ENCODE results near the gene CTSZ.

The CTSZ gene

GRCh38 chr20:58995461-58996225 is 11.4 kb downstream of the CTSZ start:
- TF ChIP-seq Cebpa-rat (IDR thresholded peaks at IDR 0.05): no peak
- no peaks in the 10 kb centered on the region for H3K9me3 ChIP-seq (replicated peaks in 1 of 11)
- peaks cover 0 to 13% (median 0%) of the 10 kb centered on the region in 10 experiments; a peak in 3 of 20 replicates for H3K4me1 ChIP-seq
- no peak overlapping the region; a peak in 1 of 22 replicates for H3K27ac ChIP-seq
- H3K36me3 ChIP-seq: peaks cover 70 to 100% (median 81%) of the 10 kb centered on the region in 11 experiments
- H3K4me3 ChIP-seq: no peak overlapping the region
- peaks cover 12 to 100% (median 40%) of the 10 kb centered on the region in 11 experiments; a peak in 18 of 22 replicates for H4K20me1 ChIP-seq
- H3K9ac ChIP-seq: no peak overlapping the region
- H3K27me3 ChIP-seq: no peaks in the 10 kb centered on the region
- no peak overlapping the region for H3K4me2 ChIP-seq

DNA sequence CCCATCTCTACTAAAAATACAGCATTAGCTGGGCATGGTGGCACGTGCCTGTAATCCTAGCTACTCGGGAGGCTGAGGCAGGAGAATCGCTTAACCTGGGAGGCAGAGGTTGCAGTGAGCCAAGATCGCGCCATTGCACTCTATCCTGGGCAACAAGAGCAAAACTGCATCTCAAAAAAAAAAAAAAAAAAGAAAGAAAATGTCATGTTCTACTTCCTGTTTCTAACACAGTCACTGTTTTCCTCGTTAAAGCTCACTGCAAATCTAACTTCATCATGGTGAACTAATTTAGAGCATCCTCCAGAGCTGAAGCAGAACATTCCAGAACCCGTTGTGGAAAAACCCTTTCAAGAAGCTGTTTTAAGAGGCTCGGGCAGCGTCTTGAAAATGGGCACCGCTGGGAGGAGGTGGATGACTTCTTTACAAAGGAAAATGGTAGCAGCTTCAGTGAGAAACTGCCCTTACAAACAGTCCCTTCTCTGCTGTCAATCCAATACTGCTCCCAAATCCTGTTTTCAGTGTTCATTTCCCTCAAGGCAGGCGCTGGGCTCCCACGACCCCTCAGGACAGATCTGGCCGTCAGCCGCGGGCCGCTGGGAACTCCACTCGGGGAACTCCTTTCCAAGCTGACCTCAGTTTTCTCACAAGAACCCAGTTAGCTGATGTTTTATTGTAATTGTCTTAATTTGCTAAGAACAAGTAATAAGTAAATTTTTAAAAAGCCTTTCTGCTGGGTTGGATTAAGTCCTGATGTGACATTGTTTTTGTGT is 12.5 kb downstream of the CTSZ start:
- no peak overlapping the region for H3K4me2 ChIP-seq
- no peak for TF ChIP-seq Cebpa-rat (IDR thresholded peaks at IDR 0.05)
- no peaks in the 10 kb centered on the region for H3K27me3 ChIP-seq
- H3K9ac ChIP-seq: no peak overlapping the region
- peaks cover 0 to 13% (median 0%) of the 10 kb centered on the region in 10 experiments; a peak in 3 of 20 replicates for H3K4me1 ChIP-seq
- peaks cover 12 to 91% (median 46%) of the 10 kb centered on the region in 11 experiments; a peak in 20 of 22 replicates for H4K20me1 ChIP-seq
- peak overlapping the region in 1 of 11 experiments; percentile 1; a peak in 1 of 22 replicates for H3K27ac ChIP-seq
- no peaks in the 10 kb centered on the region for H3K9me3 ChIP-seq (replicated peaks in 1 of 11)
- no peak overlapping the region for H3K4me3 ChIP-seq
- H3K36me3 ChIP-seq: peaks cover 80 to 100% (median 91%) of the 10 kb centered on the region in 11 experiments

GRCh38 chr20:58993332-58994248 is 13.5 kb downstream of the CTSZ start:
- TF ChIP-seq Cebpa-rat (IDR thresholded peaks at IDR 0.05): no peak
- Histone ChIP-seq H3K36me3 (peaks cover 90 to 100% (median 95%) of the 10 kb centered on the region in 11 experiments), H3K27ac (no peak overlapping the region)

GRCh38 chr20:58992911-58993310 is 14.1 kb downstream of the CTSZ start:
- Histone ChIP-seq H3K4me2 (no peak overlapping the region), H3K27me3 (no peaks in the 10 kb centered on the region), H3K27ac (no peak overlapping the region), H3K4me3 (no peak overlapping the region), H3K4me1 (peaks cover 0 to 13% (median 0%) of the 10 kb centered on the region in 10 experiments; a peak in 3 of 20 replicates), H3K9ac (no peak overlapping the region), H4K20me1 (peaks cover 22 to 88% (median 63%) of the 10 kb centered on the region in 11 experiments; a peak in 21 of 22 replicates), H3K9me3 (replicated peaks in 1 of 11) (no peaks in the 10 kb centered on the region), H3K36me3 (peaks cover 97 to 100% (median 100%) of the 10 kb centered on the region in 11 experiments)
- no peak for TF ChIP-seq Cebpa-rat (IDR thresholded peaks at IDR 0.05)

More at GRCh38 chr20:58993332-58994248, 13.5 kb downstream of the CTSZ start:
- Histone ChIP-seq H3K9me3 (replicated peaks in 1 of 11) (no peaks in the 10 kb centered on the region), H3K4me1 (peaks cover 0 to 13% (median 0%) of the 10 kb centered on the region in 10 experiments; a peak in 3 of 20 replicates), H3K4me2 (no peak overlapping the region), H4K20me1 (peaks cover 19 to 88% (median 56%) of the 10 kb centered on the region in 11 experiments; a peak in 20 of 22 replicates), H3K9ac (no peak overlapping the region), H3K27me3 (no peaks in the 10 kb centered on the region), H3K4me3 (no peak overlapping the region)

- Histone ChIP-seq H3K9ac (no peak overlapping the region), H4K20me1 (peaks cover 33 to 88% (median 57%) of the 10 kb centered on the region in 11 experiments; a peak in 21 of 22 replicates), H3K27me3 (no peaks in the 10 kb centered on the region), H3K4me2 (no peak overlapping the region), H3K9me3 (replicated peaks in 1 of 11) (no peaks in the 10 kb centered on the region), H3K4me1 (peaks cover 0 to 13% (median 0%) of the 10 kb centered on the region in 10 experiments; a peak in 3 of 20 replicates), H3K4me3 (no peak overlapping the region), H3K27ac (no peak overlapping the region), H3K36me3 (peaks cover 99 to 100% (median 100%) of the 10 kb centered on the region in 11 experiments)
- TF ChIP-seq Cebpa-rat (IDR thresholded peaks at IDR 0.05): no peak
Observed at GRCh38 chr20:58991715-58992114, 15.3 kb downstream of the CTSZ start.

DNA sequence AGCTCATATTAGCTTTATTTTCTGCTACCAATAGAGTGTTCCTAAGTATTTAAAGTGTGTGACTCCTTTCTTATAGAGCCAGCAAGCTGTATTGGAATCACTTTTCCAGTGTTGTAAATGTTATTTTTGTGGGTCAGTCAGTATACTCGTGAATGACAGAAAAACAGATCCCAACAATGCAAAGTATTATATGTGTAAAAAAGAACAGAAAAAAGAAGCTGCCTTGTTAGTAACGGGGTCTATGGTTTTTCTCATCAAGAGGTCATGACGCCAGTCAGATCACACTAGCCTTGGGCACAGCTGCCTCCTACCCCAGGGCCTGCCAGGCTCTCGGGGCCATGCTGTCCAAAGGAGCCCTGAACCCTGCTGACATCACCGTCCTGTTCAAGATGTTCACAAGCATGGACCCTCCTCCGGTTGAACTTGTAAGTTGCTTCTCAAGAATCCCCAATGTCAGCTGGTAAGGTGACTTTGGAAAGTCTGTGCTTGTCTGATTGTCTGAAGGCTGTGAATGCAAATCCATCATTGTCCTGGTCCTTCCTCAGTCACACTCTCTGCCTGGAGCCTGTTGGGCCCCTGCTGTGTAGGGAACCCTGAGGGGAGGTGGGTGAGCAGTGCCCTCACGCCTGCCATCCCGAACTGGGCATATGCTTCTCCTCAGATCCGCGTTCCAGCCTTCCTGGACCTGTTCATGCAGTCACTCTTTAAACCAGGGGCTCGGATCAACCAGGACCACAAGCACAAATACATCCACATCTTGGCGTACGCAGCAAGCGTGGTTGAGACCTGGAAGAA is 16.2 kb downstream of the CTSZ start:
- H3K36me3 ChIP-seq: peaks cover 99 to 100% (median 100%) of the 10 kb centered on the region in 11 experiments
- no peak overlapping the region for H3K4me2 ChIP-seq
- peaks cover 0 to 13% (median 0%) of the 10 kb centered on the region in 10 experiments; a peak in 3 of 20 replicates for H3K4me1 ChIP-seq
- no peaks in the 10 kb centered on the region for H3K9me3 ChIP-seq (replicated peaks in 1 of 11)
- peaks cover 39 to 88% (median 66%) of the 10 kb centered on the region in 11 experiments; a peak in 21 of 22 replicates for H4K20me1 ChIP-seq
- no peak overlapping the region for H3K27ac ChIP-seq
- no peak overlapping the region for H3K9ac ChIP-seq
- H3K4me3 ChIP-seq: no peak overlapping the region
- H3K27me3 ChIP-seq: no peaks in the 10 kb centered on the region
- no peak for TF ChIP-seq Cebpa-rat (IDR thresholded peaks at IDR 0.05)

DNA sequence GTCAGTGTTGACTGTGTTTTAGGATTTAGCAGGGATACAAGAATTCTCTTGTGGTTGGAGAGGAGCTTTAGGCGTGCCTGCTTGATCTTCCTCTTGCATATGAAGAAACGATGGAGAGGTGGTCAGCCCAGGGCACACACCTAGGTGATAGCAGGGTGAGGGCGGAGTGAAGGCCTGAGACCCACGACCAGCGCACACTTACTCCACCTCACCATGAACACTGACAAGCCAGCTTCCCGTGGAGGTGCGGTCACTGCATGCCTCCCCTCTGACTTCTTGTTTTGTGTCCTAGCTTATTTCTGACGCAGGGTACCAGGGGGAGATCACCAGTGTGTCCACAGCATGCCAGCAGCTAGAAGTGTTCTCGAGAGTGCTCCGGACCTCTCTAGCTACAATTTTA is 17.9 kb downstream of the CTSZ start:
- TF ChIP-seq Cebpa-rat (IDR thresholded peaks at IDR 0.05): no peak
- H3K4me3 ChIP-seq: no peak overlapping the region
- peaks cover 83 to 100% (median 100%) of the 10 kb centered on the region in 11 experiments for H3K36me3 ChIP-seq
- peaks cover 2 to 20% (median 11%) of the 10 kb centered on the region in 10 experiments; a peak in 18 of 20 replicates for H3K4me1 ChIP-seq
- no peaks in the 10 kb centered on the region for H3K9me3 ChIP-seq (replicated peaks in 1 of 11)
- H3K27ac ChIP-seq: no peak overlapping the region
- peaks cover 53 to 94% (median 81%) of the 10 kb centered on the region in 11 experiments; a peak in 21 of 22 replicates for H4K20me1 ChIP-seq
- no peaks in the 10 kb centered on the region for H3K27me3 ChIP-seq
- H3K4me2 ChIP-seq: no peak overlapping the region
- H3K9ac ChIP-seq: no peak overlapping the region

- Histone ChIP-seq H3K4me1 (peaks cover 9 to 20% (median 17%) of the 10 kb centered on the region in 10 experiments), H3K9me3 (replicated peaks in 1 of 11) (no peaks in the 10 kb centered on the region), H3K9ac (no peak overlapping the region), H3K27ac (no peak overlapping the region), H3K4me3 (no peak overlapping the region), H4K20me1 (peaks cover 54 to 94% (median 85%) of the 10 kb centered on the region in 11 experiments; a peak in 21 of 22 replicates), H3K27me3 (no peaks in the 10 kb centered on the region), H3K36me3 (peaks cover 77 to 100% (median 95%) of the 10 kb centered on the region in 11 experiments), H3K4me2 (no peak overlapping the region)
- TF ChIP-seq Cebpa-rat (IDR thresholded peaks at IDR 0.05): no peak
Observed at GRCh38 chr20:58988565-58988882, 18.5 kb downstream of the CTSZ start.
